Panc1 (cell line): ENCODE measurements around the gene STARD9. TPM values are rescaled to one million over a fixed set of nuclear protein-coding genes. Genes with fewer than 3 reads are reported as not detected.

Experiments
- ATAC-seq: fragments of 200-7000 bp; cut with Tn5 transposase; 2 replicates; pipeline ENCODE4 v1.9.1; 2020; ENCODE audit warnings: mild to moderate bottlenecking, moderate library complexity
- BruUV-seq: library from RNA; stranded (reverse); fragments of 400-500 nt; replicated peaks from 2 replicates; lab custom pipeline; 2021; lab: Mats Ljungman, UMichigan
- CTCF ChIA-PET: fragments of 300-600 bp; sonication (Branson Sonifier 250); formaldehyde crosslinking; loops from one replicate; lab custom pipeline; 2022; ENCODE audit warnings: antibody characterized with exemption; lab: Charles Lee
- POLR2A ChIA-PET: fragments of 300-600 bp; sonication (Branson Sonifier 250); formaldehyde crosslinking; loops from one replicate; lab custom pipeline; 2022; ENCODE audit warnings: antibody characterized with exemption; lab: Charles Lee
- DNase-seq: peaks from one replicate; pipeline ENCODE4 v3.0.0-alpha.2; 2010; ENCODE audit warnings: low read depth, low spot score
- H3K27ac ChIP-seq: 2 replicates; pipeline ENCODE4 v1.5.1; 2011; ENCODE audit warnings: mild to moderate bottlenecking, low read length, inconsistent platforms
- H3K27me3 ChIP-seq: fragments of 200-500 bp; sonication (Bioruptor generic); 2 replicates; pipeline ENCODE4 v1.6.0; 2014; ENCODE audit warnings: low read length, inconsistent platforms; ENCODE audit not compliant: control insufficient read depth, insufficient read depth
- H3K36me3 ChIP-seq: fragments of 200-500 bp; sonication (Bioruptor generic); 2 replicates; pipeline ENCODE4 v1.5.1; 2014; ENCODE audit warnings: inconsistent platforms, mild to moderate bottlenecking, low read length, moderate library complexity; ENCODE audit not compliant: control insufficient read depth, insufficient read depth
- H3K4me1 ChIP-seq: 2 replicates; pipeline ENCODE4 v1.5.1; 2011; ENCODE audit warnings: inconsistent platforms, mild to moderate bottlenecking, low read length, moderate library complexity; ENCODE audit not compliant: control insufficient read depth, insufficient read depth
- H3K4me3 ChIP-seq, 2 experiments: 2 replicates each; pipeline ENCODE4 v1.5.1; 2011 to 2012; ENCODE audit warnings: low read depth in 2 of 2, low read length in 2 of 2, mild to moderate bottlenecking in 2 of 2, inconsistent platforms in 1 of 2, moderate library complexity in 1 of 2
- H3K9me3 ChIP-seq: fragments of 200-500 bp; sonication (Bioruptor generic); 2 replicates; pipeline ENCODE4 v1.5.1; 2014; ENCODE audit warnings: low read depth, mild to moderate bottlenecking, inconsistent platforms, low read length, moderate library complexity; ENCODE audit not compliant: control insufficient read depth, insufficient read depth
- CTCF ChIP-seq: fragments of 450-650 bp; IDR thresholded peaks from 2 replicates; pipeline ENCODE4 v1.5.1; 2017; ENCODE audit warnings: mild to moderate bottlenecking
- POLR2AphosphoS5 ChIP-seq: IDR thresholded peaks from 2 replicates; pipeline ENCODE4 v1.6.1; 2012; ENCODE audit warnings: mild to moderate bottlenecking, low read depth, low read length, moderate library complexity
- REST ChIP-seq, 2 experiments: IDR thresholded peaks; 2 replicates each; pipeline ENCODE4 v1.6.1; 2011 to 2012; ENCODE audit warnings: low read depth in 2 of 2, control low read depth in 1 of 2, low read length in 1 of 2, mild to moderate bottlenecking in 1 of 2, moderate library complexity in 1 of 2; ENCODE audit not compliant: insufficient read depth in 1 of 2
- SIN3A ChIP-seq: IDR thresholded peaks from 2 replicates; pipeline ENCODE4 v1.6.1; 2012; ENCODE audit warnings: low read depth, mild to moderate bottlenecking, low read length, moderate library complexity, borderline replicate concordance; ENCODE audit not compliant: insufficient read depth
- TCF7L2 ChIP-seq: IDR thresholded peaks from 2 replicates; pipeline ENCODE4 v1.6.1; 2011; ENCODE audit warnings: mild to moderate bottlenecking, low read depth, low read length, inconsistent platforms
- in situ Hi-C: cut with HindIII; loops from 2 replicates; pipeline ENCODE4 v1.10.0; 2016; ENCODE audit warnings: low sequenced_read_pairs, low pct_unique_long_range_greater_than_20kb
- intact Hi-C: fragments of 100-400 bp; cut with micrococcal nuclease; formaldehyde crosslinking; loops from one replicate; pipeline ENCODE4 v1.10.0; 2022; ENCODE audit not compliant: unreplicated experiment
- total RNA-seq: library from RNA; stranded (reverse); gene quantifications from one replicate; pipeline ENCODE4 v1.2.1, GENCODE V29; 2021; ENCODE audit not compliant: unreplicated experiment

The STARD9 gene
- total RNA-seq, 1 experiment from 2014 or later = 13.4 TPM

GRCh38 chr15:42721016-42721415 is 145.6 kb downstream of the STARD9 start:
- Histone ChIP-seq H3K4me1 (no peaks in the 10 kb centered on the region), H3K4me3 (no peak overlapping the region), H3K36me3 (no peaks in the 10 kb centered on the region; the same call in none of the 2 replicates), H3K9me3 (no peaks in the 10 kb centered on the region), H3K27me3 (no peaks in the 10 kb centered on the region), H3K27ac (no peak overlapping the region)
- no peak for ATAC-seq
- BruUV-seq = no TSS peak
- no peak for DNase-seq
- intact Hi-C loops (no loop called here), in situ Hi-C loops (no loop called here)
- TF ChIP-seq TCF7L2 = no peak
- TF ChIP-seq SIN3A = no peak
- no peak for TF ChIP-seq CTCF
- TF ChIP-seq POLR2AphosphoS5 = no peak
- no peak for TF ChIP-seq REST (IDR thresholded peaks at IDR 0.05; ENCODE audit: insufficient read depth in 1 of 2, low read depth in 2 of 2, low read length in 1 of 2)
- CTCF ChIA-PET = no interaction called here
- POLR2A ChIA-PET = no interaction called here

- intact Hi-C loops = no loop called here
- DNase-seq = no peak
- H3K4me1 ChIP-seq = no peaks in the 10 kb centered on the region
- TF ChIP-seq POLR2AphosphoS5 (no peak), REST (IDR thresholded peaks at IDR 0.05; ENCODE audit: insufficient read depth in 1 of 2, low read depth in 2 of 2, low read length in 1 of 2) (no peak), TCF7L2 (no peak), SIN3A (no peak), CTCF (no peak)
- no peaks in the 10 kb centered on the region for H3K27me3 ChIP-seq
- no peak overlapping the region for H3K4me3 ChIP-seq
- no peaks in the 10 kb centered on the region for H3K9me3 ChIP-seq
- no peak for ATAC-seq
- H3K27ac ChIP-seq = no peak overlapping the region
- in situ Hi-C loops = no loop called here
- POLR2A ChIA-PET = interaction anchor here (0.5 to 0.6 kb wide), 2 partner anchors 25 to 649 kb away, joined by 3 to 6 read pairs; partner anchors contain the start of genes TUBGCP4 and ZSCAN29
- CTCF ChIA-PET = no interaction called here
- H3K36me3 ChIP-seq = no peaks in the 10 kb centered on the region; the same call in none of the 2 replicates
- no TSS peak for BruUV-seq
These were observed 146.5 kb downstream of the STARD9 start for GRCh38 chr15:42721916-42722315.
